HepG2 (cell line): ENCODE measurements around the gene CARMIL3. TPM values are rescaled to one million over a fixed set of nuclear protein-coding genes. Genes with fewer than 3 reads are reported as not detected.

Source experiments
- EHMT2 ChIP-seq: fragments of 200-600 bp; sonication (generic); IDR thresholded peaks from 2 replicates; pipeline ENCODE4 v1.7.0; 2017; ENCODE audit warnings: antibody characterized with exemption, low read depth, low read length, borderline replicate concordance
- GFI1 ChIP-seq: sonication (generic); formaldehyde crosslinking; IDR thresholded peaks from 2 replicates; pipeline ENCODE4 v1.5.0; 2020; ENCODE audit warnings: missing genetic modification reagents, mild to moderate bottlenecking, borderline replicate concordance
- HOXA3 ChIP-seq: sonication (generic); formaldehyde crosslinking; IDR thresholded peaks from 2 replicates; pipeline ENCODE4 v1.5.0; 2020; ENCODE audit warnings: missing genetic modification reagents
- MEIS1 ChIP-seq: sonication (generic); formaldehyde crosslinking; IDR thresholded peaks from 2 replicates; pipeline ENCODE4 v1.9.0; 2021; ENCODE audit warnings: mild to moderate bottlenecking, missing genetic modification reagents, moderate library complexity, borderline replicate concordance
- MTA1 ChIP-seq: sonication (generic); formaldehyde crosslinking; IDR thresholded peaks from 2 replicates; pipeline ENCODE4 v1.4.0; 2020; ENCODE audit warnings: missing genetic modification reagents, mild to moderate bottlenecking, borderline replicate concordance
- ONECUT2 ChIP-seq: sonication (generic); formaldehyde crosslinking; IDR thresholded peaks from 2 replicates; pipeline ENCODE4 v1.4.0; 2020; ENCODE audit warnings: missing genetic modification reagents
- SIN3B ChIP-seq: fragments of 150-350 bp; IDR thresholded peaks from 2 replicates; pipeline ENCODE4 v1.6.1; 2014; ENCODE audit warnings: low read length
- SOX13 ChIP-seq, 3 experiments: fragments of 450-650 bp in 1 of 3; sonication (generic) in 1 of 3; formaldehyde crosslinking in 1 of 3; IDR thresholded peaks in 2 of 3; conservative IDR thresholded peaks in 1 of 3; 2 replicates each; pipeline versions ENCODE4 v1.5.0 to v1.6.1; 2016 to 2020; ENCODE audit warnings: antibody characterized with exemption in 1 of 3, mild to moderate bottlenecking in 1 of 3, missing compliant biosample characterization in 1 of 3, missing genetic modification reagents in 1 of 3, moderate library complexity in 1 of 3
- YEATS4 ChIP-seq: sonication (generic); formaldehyde crosslinking; IDR thresholded peaks from 2 replicates; pipeline ENCODE4 v1.4.0; 2020; ENCODE audit warnings: missing genetic modification reagents, borderline replicate concordance
- ZNF354B ChIP-seq: sonication (generic); formaldehyde crosslinking; IDR thresholded peaks from 2 replicates; pipeline ENCODE4 v1.8.0; 2022; ENCODE audit warnings: mild to moderate bottlenecking, missing genetic modification reagents
- ZNF776 ChIP-seq: sonication (generic); formaldehyde crosslinking; IDR thresholded peaks from 2 replicates; pipeline ENCODE4 v1.4.0; 2020; ENCODE audit warnings: mild to moderate bottlenecking, missing genetic modification reagents
- polyA plus RNA-seq, 8 experiments: library from polyadenylated mRNA; depleted of rRNA in 3 of 8; stranded (reverse) in 7 of 8; unstranded in 1 of 8; fragments of >200 nt; fragmentation: Illumina TruSeq in 4 of 8; extraction: Trizol in 4 of 8; gene quantifications; 2 replicates each; pipeline versions ENCODE4 v1.2.1 to v1.2.3, GENCODE V29; 2011 to 2016; ENCODE audit warnings: low read depth in 4 of 8, missing spikeins in 1 of 8, mixed read lengths in 1 of 8; ENCODE audit not compliant: insufficient read depth in 1 of 8
- total RNA-seq, 5 experiments: library from RNA; depleted of rRNA; stranded (reverse); fragments of >200 nt; fragmentation: Illumina TruSeq; extraction: Trizol; gene quantifications; 2 replicates each; pipeline ENCODE4 v1.2.3, GENCODE V29; 2016; ENCODE audit warnings: low read depth in 1 of 5
- TF ChIP-seq, protein P1 (sequence below): sonication (generic); formaldehyde crosslinking; IDR thresholded peaks from 2 replicates; pipeline ENCODE4 v1.4.0; 2020; ENCODE audit warnings: missing genetic modification reagents, mild to moderate bottlenecking, borderline replicate concordance
- TF ChIP-seq, protein P2 (sequence below): sonication (generic); formaldehyde crosslinking; IDR thresholded peaks from 2 replicates; pipeline ENCODE4 v1.8.0; 2022; ENCODE audit warnings: low read depth, missing genetic modification reagents
- TF ChIP-seq, protein P3 (sequence below): sonication (generic); formaldehyde crosslinking; conservative IDR thresholded peaks from 2 replicates; pipeline ENCODE4 v1.8.0; 2022; ENCODE audit warnings: low read depth, missing genetic modification reagents
- TF ChIP-seq, protein P4 (sequence below): sonication (generic); formaldehyde crosslinking; IDR thresholded peaks from 2 replicates; pipeline ENCODE4 v1.5.0; 2020; ENCODE audit warnings: mild to moderate bottlenecking, missing genetic modification reagents
- TF ChIP-seq, protein P5 (sequence below): sonication (generic); formaldehyde crosslinking; IDR thresholded peaks from 2 replicates; pipeline ENCODE4 v1.8.1; 2023; ENCODE audit warnings: mild to moderate bottlenecking, missing genetic modification reagents

The CARMIL3 gene
- total and polyA plus RNA-seq, 2 of the 13 experiments (the other 11 are each of a cell fraction or from before 2014, with no cell fraction given): 0.27 to 0.55 TPM

DNA sequence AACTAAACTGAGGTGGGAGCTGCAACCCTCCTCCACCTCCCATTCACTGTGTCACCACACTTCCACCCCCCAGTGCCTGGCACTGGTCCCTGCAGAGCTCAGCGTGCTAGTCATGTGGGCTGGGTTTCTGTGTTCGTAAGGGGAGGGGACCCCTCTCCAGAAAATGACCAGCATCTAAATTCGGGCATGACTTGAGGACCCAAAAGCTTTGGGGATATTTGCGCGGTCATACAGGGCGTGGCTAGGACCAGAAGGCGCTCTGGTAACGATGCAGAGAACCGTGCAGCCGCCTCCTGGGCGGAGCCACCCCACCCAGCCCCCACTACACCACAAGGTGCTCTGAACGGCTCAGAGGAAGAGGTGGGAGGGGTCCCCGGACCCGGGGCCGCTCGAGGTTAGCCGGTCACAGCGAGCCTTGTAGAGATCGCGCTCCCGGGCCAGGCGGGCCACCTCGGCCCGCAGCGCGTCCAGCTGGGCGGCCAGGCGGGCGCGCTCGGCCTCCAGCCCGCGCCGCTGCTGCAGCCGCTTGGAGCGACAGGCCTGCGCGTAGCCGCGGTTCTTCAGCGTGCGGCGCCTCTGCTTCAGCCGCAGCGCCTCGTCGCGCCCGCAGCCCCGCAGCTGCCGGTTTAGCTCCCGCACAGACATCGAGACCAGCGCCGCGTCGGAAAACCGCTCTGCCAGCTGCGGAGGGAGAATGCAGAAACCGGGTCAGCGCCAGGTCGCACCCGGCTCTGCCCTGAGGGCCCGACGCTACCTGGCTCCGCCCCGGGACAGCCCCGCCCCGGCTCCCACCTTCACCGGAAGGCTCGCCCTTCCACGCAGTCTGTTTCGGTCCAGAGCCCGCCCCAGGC is 29.3 kb downstream of the CARMIL3 start (continued):
- TF ChIP-seq, protein P1, sequence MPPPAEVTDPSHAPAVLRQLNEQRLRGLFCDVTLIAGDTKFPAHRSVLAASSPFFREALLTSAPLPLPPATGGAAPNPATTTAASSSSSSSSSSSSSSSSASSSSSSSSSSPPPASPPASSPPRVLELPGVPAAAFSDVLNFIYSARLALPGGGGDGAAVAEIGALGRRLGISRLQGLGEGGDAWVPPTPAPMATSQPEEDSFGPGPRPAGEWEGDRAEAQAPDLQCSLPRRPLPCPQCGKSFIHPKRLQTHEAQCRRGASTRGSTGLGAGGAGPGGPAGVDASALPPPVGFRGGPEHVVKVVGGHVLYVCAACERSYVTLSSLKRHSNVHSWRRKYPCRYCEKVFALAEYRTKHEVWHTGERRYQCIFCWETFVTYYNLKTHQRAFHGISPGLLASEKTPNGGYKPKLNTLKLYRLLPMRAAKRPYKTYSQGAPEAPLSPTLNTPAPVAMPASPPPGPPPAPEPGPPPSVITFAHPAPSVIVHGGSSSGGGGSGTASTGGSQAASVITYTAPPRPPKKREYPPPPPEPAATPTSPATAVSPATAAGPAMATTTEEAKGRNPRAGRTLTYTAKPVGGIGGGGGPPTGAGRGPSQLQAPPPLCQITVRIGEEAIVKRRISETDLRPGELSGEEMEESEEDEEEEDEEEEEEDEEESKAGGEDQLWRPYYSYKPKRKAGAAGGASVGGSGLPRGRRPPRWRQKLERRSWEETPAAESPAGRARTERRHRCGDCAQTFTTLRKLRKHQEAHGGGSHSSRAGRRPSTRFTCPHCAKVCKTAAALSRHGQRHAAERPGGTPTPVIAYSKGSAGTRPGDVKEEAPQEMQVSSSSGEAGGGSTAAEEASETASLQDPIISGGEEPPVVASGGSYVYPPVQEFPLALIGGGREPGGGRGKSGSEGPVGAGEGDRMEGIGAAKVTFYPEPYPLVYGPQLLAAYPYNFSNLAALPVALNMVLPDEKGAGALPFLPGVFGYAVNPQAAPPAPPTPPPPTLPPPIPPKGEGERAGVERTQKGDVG (CRISPR knock-in tag): no peak
- TF ChIP-seq ZNF776 (CRISPR knock-in tag) (no peak), HOXA3 (peak; percentile 53), MEIS1 (CRISPR knock-in tag) (no peak), SIN3B (no peak), MTA1 (CRISPR knock-in tag) (no peak; the same call in 1 of the 2 replicates), ONECUT2 (CRISPR knock-in tag) (no peak), EHMT2 (no peak), GFI1 (CRISPR knock-in tag) (no peak), YEATS4 (CRISPR knock-in tag) (peak; percentile 68), ZNF354B (peak; percentile 42; the same call in 1 of the 2 replicates), SOX13 (IDR thresholded peaks at IDR 0.05) (no peak), SOX13 (CRISPR knock-in tag; conservative IDR thresholded peaks at IDR 0.05 in 1 of 2, IDR thresholded peaks at IDR 0.05 in 1 of 2) (no peak; a peak in 1 of 4 replicates)
- TF ChIP-seq, protein P2, sequence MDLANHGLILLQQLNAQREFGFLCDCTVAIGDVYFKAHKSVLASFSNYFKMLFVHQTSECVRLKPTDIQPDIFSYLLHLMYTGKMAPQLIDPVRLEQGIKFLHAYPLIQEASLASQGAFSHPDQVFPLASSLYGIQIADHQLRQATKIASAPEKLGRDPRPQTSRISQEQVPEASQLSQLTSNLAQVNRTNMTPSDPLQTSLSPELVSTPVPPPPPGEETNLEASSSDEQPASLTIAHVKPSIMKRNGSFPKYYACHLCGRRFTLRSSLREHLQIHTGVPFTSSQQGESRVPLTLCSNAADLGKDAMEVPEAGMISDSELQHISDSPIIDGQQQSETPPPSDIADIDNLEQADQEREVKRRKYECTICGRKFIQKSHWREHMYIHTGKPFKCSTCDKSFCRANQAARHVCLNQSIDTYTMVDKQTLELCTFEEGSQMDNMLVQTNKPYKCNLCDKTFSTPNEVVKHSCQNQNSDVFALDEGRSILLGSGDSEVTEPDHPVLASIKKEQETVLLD (CRISPR knock-in tag): 0 out of 2 replicates have a peak, but pooled peaks have one; percentile 20
- TF ChIP-seq, protein P3, sequence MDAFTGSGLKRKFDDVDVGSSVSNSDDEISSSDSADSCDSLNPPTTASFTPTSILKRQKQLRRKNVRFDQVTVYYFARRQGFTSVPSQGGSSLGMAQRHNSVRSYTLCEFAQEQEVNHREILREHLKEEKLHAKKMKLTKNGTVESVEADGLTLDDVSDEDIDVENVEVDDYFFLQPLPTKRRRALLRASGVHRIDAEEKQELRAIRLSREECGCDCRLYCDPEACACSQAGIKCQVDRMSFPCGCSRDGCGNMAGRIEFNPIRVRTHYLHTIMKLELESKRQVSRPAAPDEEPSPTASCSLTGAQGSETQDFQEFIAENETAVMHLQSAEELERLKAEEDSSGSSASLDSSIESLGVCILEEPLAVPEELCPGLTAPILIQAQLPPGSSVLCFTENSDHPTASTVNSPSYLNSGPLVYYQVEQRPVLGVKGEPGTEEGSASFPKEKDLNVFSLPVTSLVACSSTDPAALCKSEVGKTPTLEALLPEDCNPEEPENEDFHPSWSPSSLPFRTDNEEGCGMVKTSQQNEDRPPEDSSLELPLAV (CRISPR knock-in tag): no peak
- TF ChIP-seq, protein P4, sequence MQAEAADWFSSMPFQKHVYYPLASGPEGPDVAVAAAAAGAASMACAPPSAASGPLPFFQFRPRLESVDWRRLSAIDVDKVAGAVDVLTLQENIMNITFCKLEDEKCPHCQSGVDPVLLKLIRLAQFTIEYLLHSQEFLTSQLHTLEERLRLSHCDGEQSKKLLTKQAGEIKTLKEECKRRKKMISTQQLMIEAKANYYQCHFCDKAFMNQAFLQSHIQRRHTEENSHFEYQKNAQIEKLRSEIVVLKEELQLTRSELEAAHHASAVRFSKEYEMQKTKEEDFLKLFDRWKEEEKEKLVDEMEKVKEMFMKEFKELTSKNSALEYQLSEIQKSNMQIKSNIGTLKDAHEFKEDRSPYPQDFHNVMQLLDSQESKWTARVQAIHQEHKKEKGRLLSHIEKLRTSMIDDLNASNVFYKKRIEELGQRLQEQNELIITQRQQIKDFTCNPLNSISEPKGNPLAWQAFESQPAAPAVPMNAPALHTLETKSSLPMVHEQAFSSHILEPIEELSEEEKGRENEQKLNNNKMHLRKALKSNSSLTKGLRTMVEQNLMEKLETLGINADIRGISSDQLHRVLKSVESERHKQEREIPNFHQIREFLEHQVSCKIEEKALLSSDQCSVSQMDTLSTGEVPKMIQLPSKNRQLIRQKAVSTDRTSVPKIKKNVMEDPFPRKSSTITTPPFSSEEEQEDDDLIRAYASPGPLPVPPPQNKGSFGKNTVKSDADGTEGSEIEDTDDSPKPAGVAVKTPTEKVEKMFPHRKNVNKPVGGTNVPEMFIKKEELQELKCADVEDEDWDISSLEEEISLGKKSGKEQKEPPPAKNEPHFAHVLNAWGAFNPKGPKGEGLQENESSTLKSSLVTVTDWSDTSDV: peak; percentile 72; the same call in 1 of the 2 replicates
- TF ChIP-seq, protein P5, sequence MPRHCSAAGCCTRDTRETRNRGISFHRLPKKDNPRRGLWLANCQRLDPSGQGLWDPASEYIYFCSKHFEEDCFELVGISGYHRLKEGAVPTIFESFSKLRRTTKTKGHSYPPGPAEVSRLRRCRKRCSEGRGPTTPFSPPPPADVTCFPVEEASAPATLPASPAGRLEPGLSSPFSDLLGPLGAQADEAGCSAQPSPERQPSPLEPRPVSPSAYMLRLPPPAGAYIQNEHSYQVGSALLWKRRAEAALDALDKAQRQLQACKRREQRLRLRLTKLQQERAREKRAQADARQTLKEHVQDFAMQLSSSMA (CRISPR knock-in tag): no peak; the same call in 1 of the 2 replicates
